Neural cell (in vitro differentiated cells): ENCODE results near the gene RPL10A. TPM values are rescaled to one million over a fixed set of nuclear protein-coding genes. Genes with fewer than 3 reads are reported as not detected.

Source experiments
- H2AFZ ChIP-seq: fragments of 200-600, 300-800 bp; sonication (generic), shearing (Covaris generic); 2 replicates; pipeline ENCODE4 v1.6.0; 2014; ENCODE audit warnings: low read depth, mild to moderate bottlenecking, antibody characterized with exemption, low read length, moderate library complexity
- H3F3A ChIP-seq: fragments of 200-600 bp; shearing (Covaris generic); 2 replicates; pipeline ENCODE4 v1.6.1; 2016; ENCODE audit warnings: mild to moderate bottlenecking, moderate library complexity, mixed read lengths, antibody characterized with exemption, low read length; ENCODE audit not compliant: insufficient read depth, poor library complexity, severe bottlenecking
- H3K27ac ChIP-seq: fragments of 200-600, 300-800 bp; sonication (generic), shearing (Covaris generic); 2 replicates; pipeline ENCODE4 v1.5.1; 2014; ENCODE audit warnings: mild to moderate bottlenecking, low read length, moderate library complexity
- H3K27me3 ChIP-seq: fragments of 300-800, 200-600 bp; sonication (generic), shearing (Covaris generic); 2 replicates; pipeline ENCODE4 v1.6.0; 2014; ENCODE audit warnings: mild to moderate bottlenecking, low read depth, low read length, moderate library complexity; ENCODE audit not compliant: insufficient read depth
- H3K36me3 ChIP-seq: fragments of 300-800, 200-600 bp; sonication (generic), shearing (Covaris generic); 2 replicates; pipeline ENCODE4 v1.5.1; 2014; ENCODE audit warnings: mild to moderate bottlenecking, antibody characterized with exemption, low read length, moderate library complexity; ENCODE audit not compliant: insufficient read depth
- H3K4me2 ChIP-seq: fragments of 300-800, 200-600 bp; sonication (generic), shearing (Covaris generic); 2 replicates; pipeline ENCODE4 v1.6.0; 2014; ENCODE audit warnings: mild to moderate bottlenecking, low read length
- H3K4me3 ChIP-seq: fragments of 300-800, 200-600 bp; sonication (generic), shearing (Covaris generic); 2 replicates; pipeline ENCODE4 v1.5.1; 2014; ENCODE audit warnings: mild to moderate bottlenecking, low read length, moderate library complexity
- H3K79me2 ChIP-seq: fragments of 200-600 bp; shearing (Covaris generic); replicated peaks from 2 replicates; pipeline ENCODE4 v1.6.0; 2014; ENCODE audit warnings: mild to moderate bottlenecking, low read length, moderate library complexity; ENCODE audit not compliant: insufficient read depth
- H3K9ac ChIP-seq: fragments of 300-800, 200-600 bp; sonication (generic), shearing (Covaris generic); 2 replicates; pipeline ENCODE4 v1.6.1; 2016; ENCODE audit warnings: mild to moderate bottlenecking, low read length, mixed read lengths
- H3K9me2 ChIP-seq: fragments of 200-600 bp; shearing (Covaris generic); 2 replicates; pipeline ENCODE4 v1.6.1; 2016; ENCODE audit warnings: mild to moderate bottlenecking, low read length, mixed read lengths; ENCODE audit not compliant: insufficient read depth
- H3K9me3 ChIP-seq: fragments of 200-600, 300-800 bp; sonication (generic), shearing (Covaris generic); 2 replicates; pipeline ENCODE4 v1.6.1; 2016; ENCODE audit warnings: mild to moderate bottlenecking, mixed run types, low read length, moderate library complexity, mixed read lengths
- H4K20me1 ChIP-seq: fragments of 200-600 bp; shearing (Covaris generic); 2 replicates; pipeline ENCODE4 v1.6.1; 2016; ENCODE audit warnings: mild to moderate bottlenecking, mixed run types; ENCODE audit not compliant: insufficient read depth
- EP300 ChIP-seq: fragments of 450-650 bp; conservative IDR thresholded peaks from 2 replicates; pipeline ENCODE4 v1.6.1; 2014; ENCODE audit warnings: antibody characterized with exemption, mild to moderate bottlenecking, moderate library complexity; ENCODE audit not compliant: poor library complexity, severe bottlenecking
- EZH2 ChIP-seq: fragments of 200-600, 300-800 bp; shearing (Covaris generic), sonication (generic); IDR thresholded peaks from 2 replicates; pipeline ENCODE4 v1.6.1; 2014; ENCODE audit warnings: antibody characterized with exemption, low read length, borderline replicate concordance, mild to moderate bottlenecking; ENCODE audit not compliant: insufficient read depth, poor library complexity, severe bottlenecking
- MXI1 ChIP-seq: fragments of 450-650 bp; conservative IDR thresholded peaks from 2 replicates; pipeline ENCODE4 v1.6.1; 2014; ENCODE audit warnings: antibody characterized with exemption, mild to moderate bottlenecking; ENCODE audit not compliant: poor library complexity, severe bottlenecking
- POLR2AphosphoS5 ChIP-seq: IDR thresholded peaks from 2 replicates; pipeline ENCODE4 v1.6.1; 2012
- RAD21 ChIP-seq: fragments of 450-650 bp; conservative IDR thresholded peaks from 2 replicates; pipeline ENCODE4 v1.6.1; 2014; ENCODE audit warnings: antibody characterized with exemption, mild to moderate bottlenecking, moderate library complexity
- REST ChIP-seq: IDR thresholded peaks from 2 replicates; pipeline ENCODE4 v1.6.1; 2012; ENCODE audit warnings: borderline replicate concordance
- SMC3 ChIP-seq: fragments of 450-650 bp; conservative IDR thresholded peaks from 2 replicates; pipeline ENCODE4 v1.6.1; 2014; ENCODE audit warnings: antibody characterized with exemption, mild to moderate bottlenecking, moderate library complexity; ENCODE audit not compliant: poor library complexity
- TAF1 ChIP-seq: IDR thresholded peaks from 2 replicates; pipeline ENCODE4 v1.6.1; 2012; ENCODE audit warnings: low read depth
- polyA plus RNA-seq: library from polyadenylated mRNA; depleted of rRNA; stranded (reverse); fragments of >200 nt; gene quantifications from 2 replicates; pipeline ENCODE4 v1.2.3, GENCODE V29; 2014
- TF ChIP-seq, protein P1 (sequence below): fragments of 450-650 bp; IDR thresholded peaks from 2 replicates; pipeline ENCODE4 v1.5.1; 2014; ENCODE audit warnings: antibody characterized with exemption, mild to moderate bottlenecking, moderate library complexity; ENCODE audit not compliant: poor library complexity, severe bottlenecking

The RPL10A gene
- polyA plus RNA-seq, 1 donor from 2014 or later, result 1,049 TPM

- Histone ChIP-seq H2AFZ (no peak overlapping the region), H3K9ac (no peak overlapping the region), H3K27me3 (no peaks in the 10 kb centered on the region), H3K9me3 (no peaks in the 10 kb centered on the region), H3K36me3 (no peaks in the 10 kb centered on the region), H4K20me1 (no peaks in the 10 kb centered on the region), H3K9me2 (no peaks in the 10 kb centered on the region), H3F3A (no peaks in the 10 kb centered on the region), H3K4me2 (no peak overlapping the region), H3K27ac (no peak overlapping the region), H3K4me3 (no peak overlapping the region), H3K79me2 (no peaks in the 10 kb centered on the region)
- TF ChIP-seq REST, result no peak
- no peak for TF ChIP-seq TAF1
- TF ChIP-seq, protein P1, sequence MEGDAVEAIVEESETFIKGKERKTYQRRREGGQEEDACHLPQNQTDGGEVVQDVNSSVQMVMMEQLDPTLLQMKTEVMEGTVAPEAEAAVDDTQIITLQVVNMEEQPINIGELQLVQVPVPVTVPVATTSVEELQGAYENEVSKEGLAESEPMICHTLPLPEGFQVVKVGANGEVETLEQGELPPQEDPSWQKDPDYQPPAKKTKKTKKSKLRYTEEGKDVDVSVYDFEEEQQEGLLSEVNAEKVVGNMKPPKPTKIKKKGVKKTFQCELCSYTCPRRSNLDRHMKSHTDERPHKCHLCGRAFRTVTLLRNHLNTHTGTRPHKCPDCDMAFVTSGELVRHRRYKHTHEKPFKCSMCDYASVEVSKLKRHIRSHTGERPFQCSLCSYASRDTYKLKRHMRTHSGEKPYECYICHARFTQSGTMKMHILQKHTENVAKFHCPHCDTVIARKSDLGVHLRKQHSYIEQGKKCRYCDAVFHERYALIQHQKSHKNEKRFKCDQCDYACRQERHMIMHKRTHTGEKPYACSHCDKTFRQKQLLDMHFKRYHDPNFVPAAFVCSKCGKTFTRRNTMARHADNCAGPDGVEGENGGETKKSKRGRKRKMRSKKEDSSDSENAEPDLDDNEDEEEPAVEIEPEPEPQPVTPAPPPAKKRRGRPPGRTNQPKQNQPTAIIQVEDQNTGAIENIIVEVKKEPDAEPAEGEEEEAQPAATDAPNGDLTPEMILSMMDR, result no peak
- no peak for TF ChIP-seq EP300
- TF ChIP-seq EZH2, result no peak
- no peak for TF ChIP-seq MXI1
- TF ChIP-seq POLR2AphosphoS5, result no peak
- no peak for TF ChIP-seq RAD21
- no peak for TF ChIP-seq SMC3
Observed at GRCh38 chr6:35476004-35476403, 7.8 kb downstream of the RPL10A start.

DNA sequence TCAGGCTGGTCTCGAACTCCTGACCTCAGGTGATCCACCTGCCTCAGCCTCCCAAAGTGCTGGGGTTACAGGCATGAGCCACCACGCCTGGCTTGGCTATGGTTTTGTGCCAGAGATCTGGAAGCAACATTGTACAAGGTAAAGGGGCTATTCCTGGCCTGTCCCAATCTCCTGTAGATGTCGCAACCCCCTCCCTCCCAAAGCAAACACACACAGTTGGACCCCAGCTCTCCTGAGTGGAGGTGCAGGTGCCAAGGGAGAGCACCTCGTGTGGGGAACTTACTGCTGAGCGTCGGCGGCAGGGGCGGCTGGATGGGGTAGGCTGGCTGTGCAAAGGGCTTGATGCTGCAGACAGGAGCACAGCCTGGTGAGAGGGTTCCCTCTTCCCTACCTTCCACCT, 8.8 kb downstream of the RPL10A start:
- H3K9me2 ChIP-seq, result no peaks in the 10 kb centered on the region
- H3K79me2 ChIP-seq, result no peaks in the 10 kb centered on the region
- no peaks in the 10 kb centered on the region for H4K20me1 ChIP-seq
- no peak overlapping the region for H3K9ac ChIP-seq
- H3K4me3 ChIP-seq, result no peak overlapping the region
- no peaks in the 10 kb centered on the region for H3F3A ChIP-seq
- no peaks in the 10 kb centered on the region for H3K27me3 ChIP-seq
- no peaks in the 10 kb centered on the region for H3K36me3 ChIP-seq
- no peak overlapping the region for H2AFZ ChIP-seq
- no peaks in the 10 kb centered on the region for H3K9me3 ChIP-seq
- no peak overlapping the region for H3K27ac ChIP-seq
- TF ChIP-seq REST (no peak), RAD21 (no peak), MXI1 (no peak), SMC3 (no peak), EZH2 (no peak), EP300 (no peak), POLR2AphosphoS5 (no peak)
- TF ChIP-seq, protein P1, result no peak
- H3K4me2 ChIP-seq, result no peak overlapping the region
